HG03196 (cell line): Measurements from ENCODE around the gene GMDS.

Experiments
- ATAC-seq: cut with Tn5 transposase; IDR thresholded peaks from one replicate; pipeline ENCODE4 v1.9.1; 2021; ENCODE audit not compliant: unreplicated experiment

GMDS gene

DNA sequence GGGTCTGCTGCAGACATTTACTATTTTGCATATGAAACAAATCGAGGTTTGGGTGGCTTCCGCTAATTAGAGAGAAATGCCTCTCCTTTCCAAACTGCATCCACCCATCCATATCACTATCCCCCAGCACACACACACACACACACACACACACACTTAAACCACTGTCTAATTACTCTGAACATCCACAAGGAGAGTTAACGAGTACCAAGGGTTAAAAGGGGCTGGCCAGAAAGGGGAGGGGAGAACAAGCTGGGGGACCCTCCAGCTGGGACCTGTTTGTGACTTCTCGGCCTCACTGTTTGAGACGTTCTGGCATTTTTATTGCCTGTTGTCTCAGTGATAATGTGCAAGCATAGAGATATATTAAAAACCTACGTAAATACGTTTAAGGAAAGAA lies 374.5 kb downstream of the GMDS start:
- ATAC-seq, result no peak

DNA sequence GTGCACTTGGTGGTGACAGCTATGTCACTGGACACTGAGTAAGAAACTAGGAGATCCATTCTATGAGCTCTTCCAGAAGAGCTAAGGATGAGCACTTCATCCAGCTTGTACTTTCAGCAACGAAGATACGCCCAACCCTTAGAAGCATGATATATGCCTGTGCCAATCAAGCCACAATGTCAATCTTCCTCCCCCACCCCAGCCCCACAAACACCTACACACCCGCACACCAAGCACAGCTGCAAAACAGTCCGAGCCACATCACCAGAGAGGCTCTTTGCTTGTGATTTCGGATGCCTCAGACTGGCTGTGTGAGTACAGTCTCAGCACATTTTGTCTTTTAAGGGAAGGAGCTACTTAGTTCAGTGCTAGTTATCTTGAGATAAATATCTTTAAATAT lies 375.2 kb downstream of the GMDS start:
- ATAC-seq, result no peak

GRCh38 chr6:1869769-1870168 lies 375.6 kb downstream of the GMDS start:
- no peak for ATAC-seq

DNA sequence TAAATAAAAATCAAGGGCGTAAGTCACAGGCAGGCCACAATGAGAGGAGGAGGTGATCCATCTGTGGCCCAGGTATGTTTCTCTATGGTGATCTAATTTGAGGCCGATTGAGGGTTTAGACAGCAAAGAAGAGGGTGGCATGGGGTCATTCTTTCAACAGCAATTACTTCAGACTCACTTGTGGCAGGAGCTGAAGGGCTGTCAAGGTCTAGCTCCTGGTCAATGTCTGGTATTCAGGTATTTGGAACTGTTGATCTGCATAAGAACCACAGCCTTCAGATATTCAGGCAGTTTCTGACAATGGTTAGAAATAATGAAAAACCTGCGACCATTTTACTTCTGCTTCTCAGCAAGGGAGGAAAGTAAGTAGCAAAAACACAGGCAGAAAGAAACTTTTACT lies 376.1 kb downstream of the GMDS start:
- ATAC-seq, result no peak

- ATAC-seq, result no peak
These were observed 376.7 kb downstream of the GMDS start for GRCh38 chr6:1868561-1869261.

DNA sequence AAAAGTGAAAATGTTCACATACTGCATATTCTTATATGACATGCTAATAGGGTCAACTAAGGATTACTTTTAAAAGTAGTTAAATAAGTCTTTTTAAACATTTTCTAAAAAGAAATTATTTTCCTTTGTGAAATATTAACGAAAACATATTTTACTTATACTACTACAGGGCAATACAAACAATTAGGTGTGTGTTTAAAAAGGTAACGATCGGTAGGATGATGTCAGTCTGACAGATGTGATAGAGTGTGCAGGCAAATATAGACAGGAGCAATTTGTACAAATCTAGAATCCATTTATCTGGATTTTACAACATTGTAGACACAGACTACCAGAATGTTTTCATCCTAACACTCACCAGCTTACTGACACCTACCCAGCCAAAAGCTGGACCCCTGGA lies 378.2 kb downstream of the GMDS start:
- ATAC-seq, result no peak

GRCh38 chr6:1865585-1865984 lies 379.8 kb downstream of the GMDS start:
- no peak for ATAC-seq

- ATAC-seq, result no peak
These were observed 380.9 kb downstream of the GMDS start for GRCh38 chr6:1864496-1864895.

DNA sequence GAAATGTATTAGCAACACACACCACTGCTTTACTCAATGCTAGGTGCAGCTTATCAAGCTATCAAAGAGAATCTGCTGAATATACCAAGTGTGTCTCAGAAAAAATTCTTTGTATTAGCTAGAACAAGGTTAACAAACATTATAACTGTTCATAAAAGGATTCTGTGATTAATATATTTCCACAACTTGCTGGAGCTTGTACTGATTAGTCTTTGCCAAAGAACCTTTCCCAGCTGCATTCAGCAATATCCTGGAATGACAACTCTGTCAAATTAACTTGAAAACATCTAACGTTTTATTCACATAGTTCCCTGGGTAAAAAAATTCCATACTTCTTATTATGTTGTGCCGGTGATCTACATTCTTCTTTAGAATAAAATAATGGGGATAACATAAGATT lies 383.0 kb downstream of the GMDS start:
- no peak for ATAC-seq

- ATAC-seq, result no peak
These were observed 384.6 kb downstream of the GMDS start for GRCh38 chr6:1860756-1861348.

- ATAC-seq, result no peak
These were observed 386.5 kb downstream of the GMDS start for GRCh38 chr6:1858859-1859258.

DNA sequence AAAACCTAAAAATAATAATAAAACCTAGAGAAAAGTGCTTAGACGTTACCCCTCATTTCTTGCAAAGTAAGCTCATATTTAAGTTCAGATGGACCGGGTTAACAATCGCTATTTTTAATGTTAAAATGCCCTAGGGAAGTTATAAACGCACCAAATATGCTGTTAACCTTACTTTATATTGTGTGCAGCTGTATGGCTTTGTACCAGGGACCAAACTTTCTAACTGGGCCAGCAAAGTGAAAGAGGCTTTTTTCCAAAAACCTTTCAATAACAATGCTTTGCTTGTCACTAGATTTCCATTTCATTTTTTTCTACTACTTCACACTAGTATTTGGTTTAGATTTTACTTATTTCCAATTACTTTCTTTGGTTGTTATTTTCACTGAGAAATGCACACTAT lies 387.2 kb downstream of the GMDS start:
- no peak for ATAC-seq

- ATAC-seq, result peak; percentile 74
These were observed 389.0 kb downstream of the GMDS start for GRCh38 chr6:1856381-1856780.

GRCh38 chr6:1855890-1856289 lies 389.5 kb downstream of the GMDS start:
- ATAC-seq, result no peak

DNA sequence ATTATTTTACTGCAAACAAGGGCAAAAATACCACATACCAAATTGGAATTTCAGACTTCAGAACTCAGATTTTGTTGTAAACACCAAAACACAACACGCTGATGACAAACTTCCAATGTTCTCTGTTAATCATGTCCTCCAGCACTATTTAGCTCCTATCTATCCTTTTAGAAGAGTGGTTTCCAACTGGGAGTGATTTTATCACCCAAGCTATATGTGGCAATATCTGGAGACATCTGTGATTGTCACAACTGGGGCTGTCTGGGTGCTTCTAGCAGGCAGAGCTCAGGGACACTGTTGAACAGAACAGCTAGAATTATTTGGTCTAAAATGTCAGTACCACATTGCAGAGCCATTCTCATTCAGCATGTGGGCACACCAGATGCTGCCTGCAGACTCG lies 391.1 kb downstream of the GMDS start:
- ATAC-seq, result no peak

- ATAC-seq, result no peak
These were observed 391.6 kb downstream of the GMDS start for GRCh38 chr6:1853761-1854160.

DNA sequence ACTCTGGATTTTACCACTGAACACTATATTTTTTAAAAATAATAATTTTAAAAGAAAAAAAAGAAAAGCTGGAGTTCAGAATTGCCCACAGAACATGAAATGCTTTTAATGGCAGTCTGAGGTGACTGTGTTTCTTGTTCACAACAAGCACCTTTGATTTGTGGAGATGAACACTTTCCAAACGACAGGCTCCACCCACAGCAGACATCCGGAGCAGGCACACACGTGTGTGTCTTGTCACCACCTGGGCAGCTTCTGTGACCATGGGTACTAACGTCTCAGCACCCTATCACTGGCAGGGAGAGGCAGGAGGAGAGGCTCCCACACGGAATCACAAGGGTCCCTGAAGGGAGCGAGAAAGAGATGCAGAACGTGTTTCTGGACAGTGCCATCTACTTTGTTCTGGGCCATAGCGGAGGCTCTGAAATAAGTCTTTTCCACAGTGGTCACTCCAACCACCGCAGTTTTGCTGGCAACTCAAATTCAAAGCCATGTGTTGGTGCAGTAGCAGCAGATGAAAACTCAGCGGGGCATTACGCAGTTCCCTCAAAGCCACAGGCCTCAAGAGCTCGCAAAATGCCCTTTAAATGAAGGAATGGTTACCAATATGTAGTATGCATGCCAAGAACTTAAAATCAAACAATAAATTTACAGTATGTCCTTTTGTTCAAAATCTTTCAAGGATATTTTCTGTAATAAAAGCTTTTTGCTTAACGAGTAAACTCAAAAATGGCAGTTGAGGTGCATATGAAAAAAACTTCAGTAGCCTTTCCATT lies 393.5 kb downstream of the GMDS start:
- ATAC-seq, result no peak

- ATAC-seq, result no peak
These were observed 394.6 kb downstream of the GMDS start for GRCh38 chr6:1850840-1851157.

DNA sequence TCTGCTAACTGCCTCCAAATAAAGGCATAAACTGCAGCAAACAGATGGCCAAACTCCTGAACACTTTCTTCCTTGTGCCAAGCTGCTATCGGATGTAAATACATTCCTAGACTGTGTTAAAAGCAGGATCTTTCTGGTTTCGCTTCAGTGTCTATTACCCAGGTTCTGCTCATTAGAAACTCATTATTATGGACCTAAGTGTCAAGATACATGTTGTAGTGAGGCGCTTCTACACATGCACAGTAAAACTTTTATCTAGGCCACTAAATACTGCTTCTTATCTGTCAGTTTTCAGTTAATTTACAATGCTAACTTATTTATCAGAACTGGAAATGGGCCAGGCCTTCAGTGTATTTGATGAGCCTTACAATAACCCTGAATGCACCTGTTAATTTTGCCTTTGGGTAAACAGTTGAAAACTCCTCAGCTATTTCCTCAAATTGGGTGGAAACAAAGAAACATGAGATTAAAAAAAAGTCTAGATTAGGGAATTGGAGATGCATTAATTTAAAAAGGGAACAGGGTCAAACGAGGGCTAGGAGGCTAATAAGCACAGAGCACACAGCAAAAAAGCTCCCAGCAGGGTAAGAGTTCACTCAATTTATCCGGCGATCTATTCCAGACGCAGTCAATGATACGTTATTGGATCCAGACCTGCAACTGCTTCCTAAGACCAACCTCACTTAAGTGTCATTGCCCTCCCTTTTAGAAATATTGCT lies 395.1 kb downstream of the GMDS start:
- no peak for ATAC-seq

DNA sequence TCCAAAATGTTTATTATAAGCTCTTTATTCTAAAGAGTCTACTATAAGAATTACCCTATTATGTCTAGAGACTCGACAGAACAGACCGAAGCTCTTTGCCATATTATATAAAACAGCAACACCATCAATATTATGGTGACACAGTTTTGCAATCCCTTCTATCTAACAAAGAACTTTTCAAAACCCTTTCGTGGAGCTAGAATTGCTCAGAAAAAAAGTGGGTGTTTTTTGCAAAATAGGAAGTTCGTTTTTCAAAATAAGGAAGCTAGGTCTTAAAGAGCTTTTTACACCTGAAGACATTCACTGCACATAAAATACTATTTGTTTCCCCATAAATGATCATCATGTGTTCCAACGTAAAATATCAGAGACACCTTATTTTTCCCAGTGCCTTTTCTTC lies 395.7 kb downstream of the GMDS start:
- no peak for ATAC-seq

- ATAC-seq, result no peak
These were observed 396.7 kb downstream of the GMDS start for GRCh38 chr6:1848752-1849151.

GRCh38 chr6:1846611-1847010 lies 398.8 kb downstream of the GMDS start:
- no peak for ATAC-seq
